Activated CD8-positive, alpha-beta memory T cell treated with anti-CD3 and anti-CD28 coated beads, Interleukin-2, amount 10 ng/mL, durations not matched to agents 7 days and 5 days (primary cell): ENCODE results near the gene NTM. TPM values are rescaled to one million over a fixed set of nuclear protein-coding genes. Genes with fewer than 3 reads are reported as not detected.

Source experiments
- ATAC-seq: fragments of 150-1000 bp; cut with Tn5 transposase; one replicate; pipeline ENCODE4 v1.10.0; 2021; ENCODE audit warnings: moderate library complexity
- CTCF ChIA-PET: fragments of 350-600 bp; sonication (Branson Sonifier 250); formaldehyde crosslinking; loops from one replicate; lab custom pipeline; 2021; ENCODE audit warnings: antibody characterized with exemption; lab: Charles Lee
- DNase-seq: peaks from one replicate; pipeline ENCODE4 v3.0.0-alpha.2; 2020
- H3K27ac Mint-ChIP-seq: one replicate; pipeline ENCODE4 v1.8.0; 2021; ENCODE audit warnings: mild to moderate bottlenecking, mixed read lengths
- H3K27me3 Mint-ChIP-seq: one replicate; pipeline ENCODE4 v1.8.0; 2021; ENCODE audit warnings: mixed read lengths
- H3K36me3 Mint-ChIP-seq: one replicate; pipeline ENCODE4 v1.8.0; 2021; ENCODE audit warnings: mild to moderate bottlenecking, mixed read lengths
- H3K4me1 Mint-ChIP-seq: one replicate; pipeline ENCODE4 v1.8.0; 2021; ENCODE audit warnings: mixed read lengths
- H3K4me3 Mint-ChIP-seq: one replicate; pipeline ENCODE4 v1.8.0; 2021; ENCODE audit warnings: mild to moderate bottlenecking, moderate library complexity, mixed read lengths
- H3K9me3 Mint-ChIP-seq: one replicate; pipeline ENCODE4 v1.8.0; 2022; ENCODE audit warnings: low read depth, mixed read lengths
- total RNA-seq, 2 experiments: library from RNA; stranded (reverse); gene quantifications; one replicate each; pipeline ENCODE4 v1.2.3, GENCODE V29; 2021

Gene NTM
- total RNA-seq, 2 experiments from 2014 or later = not detected

DNA sequence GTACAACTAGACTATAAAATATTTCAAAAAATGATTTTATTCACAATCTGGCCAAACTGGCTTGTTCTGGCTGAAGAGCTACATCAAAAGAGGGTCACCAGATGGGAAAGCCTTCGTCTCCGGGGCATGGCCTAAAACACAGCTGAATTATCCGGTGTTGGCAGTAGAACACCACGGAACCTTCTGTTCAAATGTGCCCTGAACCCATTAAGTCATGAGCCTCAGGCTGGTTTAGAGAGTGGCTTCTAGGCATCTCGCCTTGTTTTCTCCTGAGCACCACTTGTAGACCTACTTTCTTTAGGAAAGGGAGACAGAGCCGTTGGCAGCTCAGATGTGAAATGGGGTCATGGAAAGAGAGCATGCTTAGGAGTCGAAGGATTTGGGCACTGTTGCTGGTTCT lies 890.2 kb downstream of the NTM start:
- H3K9me3 Mint-ChIP-seq = no peaks in the 10 kb centered on the region
- no peaks in the 10 kb centered on the region for H3K27me3 Mint-ChIP-seq
- H3K36me3 Mint-ChIP-seq = no peaks in the 10 kb centered on the region
- H3K4me1 Mint-ChIP-seq = no peaks in the 10 kb centered on the region
- DNase-seq = no peak
- ATAC-seq = no peak
- no peak overlapping the region for H3K4me3 Mint-ChIP-seq
- CTCF ChIA-PET = no interaction called here
- H3K27ac Mint-ChIP-seq = no peak overlapping the region

DNA sequence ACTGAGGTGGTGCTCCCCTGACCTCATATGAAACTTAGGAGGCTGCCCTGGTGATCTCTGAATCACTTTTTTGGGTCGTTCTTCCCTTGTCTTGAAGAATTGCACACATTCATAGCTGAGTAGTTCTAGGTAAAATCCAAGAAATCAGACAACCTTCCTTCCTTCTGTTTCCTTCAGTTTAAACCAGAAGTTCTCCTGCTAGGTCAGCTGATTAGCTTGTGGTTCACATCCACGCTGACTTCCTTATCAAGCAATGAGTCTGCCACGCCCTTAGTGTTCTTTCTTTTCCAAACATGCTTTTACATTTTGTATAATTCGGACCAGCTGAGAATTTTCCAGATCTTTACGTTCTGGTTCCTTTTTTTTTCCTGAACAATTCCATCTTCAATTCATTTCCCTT lies 892.8 kb downstream of the NTM start:
- ATAC-seq = no peak
- Mint-ChIP-seq H3K4me1 (no peaks in the 10 kb centered on the region), H3K9me3 (no peaks in the 10 kb centered on the region), H3K27me3 (no peaks in the 10 kb centered on the region), H3K4me3 (no peak overlapping the region), H3K27ac (no peak overlapping the region), H3K36me3 (no peaks in the 10 kb centered on the region)
- CTCF ChIA-PET = no interaction called here
- DNase-seq = no peak

GRCh38 chr11:132263875-132264274 lies 893.5 kb downstream of the NTM start:
- DNase-seq = no peak

DNA sequence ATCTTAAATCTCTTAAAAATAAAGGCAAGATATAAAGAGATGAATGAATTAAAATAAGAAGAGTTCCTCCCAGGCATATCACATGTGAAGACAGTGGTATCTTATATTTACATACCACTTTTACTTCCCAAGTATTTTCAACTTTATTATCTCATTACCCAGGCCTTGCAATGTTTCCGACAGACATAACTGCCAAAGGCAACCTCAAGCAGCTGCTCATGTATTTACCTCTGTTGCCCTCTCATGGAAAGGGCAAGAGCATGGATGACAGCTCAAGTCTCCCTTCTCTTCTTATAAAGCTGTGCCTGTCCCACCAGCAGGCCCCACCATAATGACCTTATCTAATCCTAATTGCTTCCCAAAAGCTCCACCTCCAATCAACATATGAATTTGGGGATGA lies 894.2 kb downstream of the NTM start:
- Mint-ChIP-seq H3K27me3 (no peaks in the 10 kb centered on the region), H3K36me3 (no peaks in the 10 kb centered on the region), H3K27ac (no peak overlapping the region), H3K9me3 (no peaks in the 10 kb centered on the region), H3K4me1 (no peaks in the 10 kb centered on the region), H3K4me3 (no peak overlapping the region)
- no peak for DNase-seq
- CTCF ChIA-PET = no interaction called here
- ATAC-seq = no peak

More at GRCh38 chr11:132263875-132264274, 893.5 kb downstream of the NTM start:
- no peaks in the 10 kb centered on the region for H3K9me3 Mint-ChIP-seq
- CTCF ChIA-PET = no interaction called here
- H3K4me1 Mint-ChIP-seq = no peaks in the 10 kb centered on the region
- no peak overlapping the region for H3K4me3 Mint-ChIP-seq
- no peaks in the 10 kb centered on the region for H3K27me3 Mint-ChIP-seq
- no peak overlapping the region for H3K27ac Mint-ChIP-seq
- H3K36me3 Mint-ChIP-seq = no peaks in the 10 kb centered on the region
- no peak for ATAC-seq

- CTCF ChIA-PET = interaction anchor here (0.7 to 4.4 kb wide), 4 partner anchors 16 to 125 kb away, joined by 3 to 26 read pairs (median 4); no protein-coding TSS in a partner anchor
- DNase-seq = no peak
Observed at GRCh38 chr11:132278801-132279574, 908.6 kb downstream of the NTM start.

GRCh38 chr11:132284048-132284447 lies 913.6 kb downstream of the NTM start:
- DNase-seq (no peak), ATAC-seq (no peak)
- Mint-ChIP-seq H3K27me3 (peaks cover 10% of the 10 kb centered on the region), H3K27ac (no peak overlapping the region), H3K4me1 (peaks cover 2% of the 10 kb centered on the region), H3K4me3 (no peak overlapping the region), H3K9me3 (no peaks in the 10 kb centered on the region), H3K36me3 (no peaks in the 10 kb centered on the region)
- CTCF ChIA-PET = no interaction called here

More at GRCh38 chr11:132278801-132279574, 908.6 kb downstream of the NTM start:
- peaks cover 7% of the 10 kb centered on the region for H3K27me3 Mint-ChIP-seq
- no peaks in the 10 kb centered on the region for H3K9me3 Mint-ChIP-seq
- H3K4me1 Mint-ChIP-seq = peaks cover 2% of the 10 kb centered on the region
- H3K27ac Mint-ChIP-seq = no peak overlapping the region
- no peak overlapping the region for H3K4me3 Mint-ChIP-seq
- no peak for ATAC-seq
- H3K36me3 Mint-ChIP-seq = no peaks in the 10 kb centered on the region

GRCh38 chr11:132284611-132285010 lies 914.2 kb downstream of the NTM start:
- no peak for ATAC-seq
- H3K36me3 Mint-ChIP-seq = no peaks in the 10 kb centered on the region
- no peak overlapping the region for H3K4me3 Mint-ChIP-seq
- peaks cover 6% of the 10 kb centered on the region for H3K4me1 Mint-ChIP-seq
- no peak overlapping the region for H3K27ac Mint-ChIP-seq
- CTCF ChIA-PET = no interaction called here
- DNase-seq = no peak
- H3K27me3 Mint-ChIP-seq = peaks cover 7% of the 10 kb centered on the region
- no peaks in the 10 kb centered on the region for H3K9me3 Mint-ChIP-seq

- no peak for DNase-seq
- peaks cover 7% of the 10 kb centered on the region for H3K27me3 Mint-ChIP-seq
- no peaks in the 10 kb centered on the region for H3K9me3 Mint-ChIP-seq
- CTCF ChIA-PET = no interaction called here
- H3K36me3 Mint-ChIP-seq = no peaks in the 10 kb centered on the region
- H3K4me1 Mint-ChIP-seq = peaks cover 10% of the 10 kb centered on the region
- no peak for ATAC-seq
- no peak overlapping the region for H3K4me3 Mint-ChIP-seq
- no peak overlapping the region for H3K27ac Mint-ChIP-seq
Observed at GRCh38 chr11:132285631-132286030, 915.2 kb downstream of the NTM start.

- no peak overlapping the region for H3K4me3 Mint-ChIP-seq
- H3K4me1 Mint-ChIP-seq = peaks cover 10% of the 10 kb centered on the region
- CTCF ChIA-PET = no interaction called here
- H3K9me3 Mint-ChIP-seq = no peaks in the 10 kb centered on the region
- DNase-seq = no peak
- ATAC-seq = no peak
- no peak overlapping the region for H3K27ac Mint-ChIP-seq
- peaks cover 11% of the 10 kb centered on the region for H3K27me3 Mint-ChIP-seq
- no peaks in the 10 kb centered on the region for H3K36me3 Mint-ChIP-seq
Observed at GRCh38 chr11:132286106-132286505, 915.7 kb downstream of the NTM start.

DNA sequence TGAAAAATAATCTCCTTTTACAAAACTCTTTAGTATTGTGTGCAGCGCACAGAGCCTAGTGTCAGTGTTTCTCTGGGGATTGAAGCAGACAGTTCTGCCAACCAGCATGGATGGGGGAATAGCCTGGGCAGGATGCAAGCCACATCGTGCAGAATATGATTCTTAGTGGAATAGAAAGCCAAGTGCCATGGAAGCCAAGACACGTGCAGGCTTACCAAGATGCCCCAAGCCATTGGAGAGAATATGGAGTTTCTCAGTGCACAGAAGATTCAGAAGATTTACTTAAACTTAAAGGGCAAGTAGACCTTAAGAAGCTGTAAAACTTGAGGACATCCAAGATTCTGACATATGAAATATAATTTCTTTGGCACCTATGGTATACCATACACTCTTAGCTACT lies 917.6 kb downstream of the NTM start:
- H3K9me3 Mint-ChIP-seq = no peaks in the 10 kb centered on the region
- H3K27ac Mint-ChIP-seq = no peak overlapping the region
- H3K4me3 Mint-ChIP-seq = no peak overlapping the region
- ATAC-seq (no peak), DNase-seq (no peak)
- peaks cover 26% of the 10 kb centered on the region for H3K27me3 Mint-ChIP-seq
- no peaks in the 10 kb centered on the region for H3K36me3 Mint-ChIP-seq
- peaks cover 10% of the 10 kb centered on the region for H3K4me1 Mint-ChIP-seq
- CTCF ChIA-PET = no interaction called here

GRCh38 chr11:132289590-132290256 lies 919.3 kb downstream of the NTM start:
- no peak overlapping the region for H3K27ac Mint-ChIP-seq
- H3K9me3 Mint-ChIP-seq = no peaks in the 10 kb centered on the region
- CTCF ChIA-PET = no interaction called here
- DNase-seq (no peak), ATAC-seq (peak; percentile 30)
- peaks cover 10% of the 10 kb centered on the region for H3K4me1 Mint-ChIP-seq
- no peaks in the 10 kb centered on the region for H3K36me3 Mint-ChIP-seq
- no peak overlapping the region for H3K4me3 Mint-ChIP-seq
- peaks cover 30% of the 10 kb centered on the region for H3K27me3 Mint-ChIP-seq

- Mint-ChIP-seq H3K4me3 (no peak overlapping the region), H3K27ac (no peak overlapping the region), H3K4me1 (peaks cover 10% of the 10 kb centered on the region), H3K36me3 (no peaks in the 10 kb centered on the region), H3K27me3 (peaks cover 23% of the 10 kb centered on the region), H3K9me3 (no peaks in the 10 kb centered on the region)
- CTCF ChIA-PET = no interaction called here
- ATAC-seq (no peak), DNase-seq (no peak)
Observed at GRCh38 chr11:132293586-132293985, 923.2 kb downstream of the NTM start.

GRCh38 chr11:132296946-132297610 lies 926.7 kb downstream of the NTM start:
- H3K27me3 Mint-ChIP-seq = peaks cover 10% of the 10 kb centered on the region
- ATAC-seq (no peak), DNase-seq (no peak)
- peaks cover 3% of the 10 kb centered on the region for H3K4me1 Mint-ChIP-seq
- no peak overlapping the region for H3K4me3 Mint-ChIP-seq
- H3K9me3 Mint-ChIP-seq = peaks cover 4% of the 10 kb centered on the region
- CTCF ChIA-PET = no interaction called here
- no peaks in the 10 kb centered on the region for H3K36me3 Mint-ChIP-seq
- H3K27ac Mint-ChIP-seq = no peak overlapping the region
